Ramos (cell line): Measurements from ENCODE around the gene DHRS11.

Source experiments
- in situ Hi-C: fragments of 300-500 bp; cut with MboI; formaldehyde crosslinking; loops from one replicate; pipeline ENCODE4 v1.14.3; 2022; ENCODE audit warnings: low sequenced_read_pairs; ENCODE audit not compliant: unreplicated experiment

The DHRS11 gene

DNA sequence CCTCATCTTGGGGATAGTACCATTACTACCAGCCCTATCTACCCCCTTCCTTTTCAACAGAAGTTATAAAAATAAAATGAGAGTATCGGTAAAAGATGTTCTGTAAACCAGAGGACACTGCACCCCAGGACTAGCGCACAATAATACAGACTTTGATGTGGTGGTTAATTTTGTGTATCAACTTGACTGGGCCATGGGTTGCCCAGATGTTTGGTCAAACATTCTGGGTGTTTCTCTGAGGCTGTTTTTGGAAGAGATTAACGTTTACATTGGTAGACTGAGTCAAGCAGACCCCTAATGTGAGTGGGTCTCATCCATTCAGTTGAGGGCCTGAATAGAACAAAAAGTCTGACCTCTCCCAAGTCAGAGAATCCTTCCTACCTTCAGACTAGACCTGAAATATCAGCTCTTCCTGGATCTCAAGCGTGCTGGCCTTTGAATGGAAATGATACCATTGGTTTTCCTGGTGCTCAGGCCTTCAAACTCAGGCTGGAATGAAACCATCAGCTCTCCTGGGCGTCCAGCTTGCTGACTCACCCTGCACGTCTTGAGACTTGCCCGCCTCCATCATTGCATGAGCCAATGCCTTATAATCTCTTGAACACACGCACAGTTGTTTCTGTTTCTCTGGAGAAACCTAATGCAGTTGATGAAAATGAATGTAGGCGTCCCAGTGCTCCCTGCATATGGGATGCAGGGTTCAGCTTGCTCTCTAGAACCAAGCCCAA, 19.8 kb downstream of the DHRS11 start:
- in situ Hi-C loops, result loop anchor here (25.0 kb wide), 1 partner anchor 776 kb away; the partner anchor contains the start of gene C17orf78

- in situ Hi-C loops, result loop anchor here (25.0 kb wide), 1 partner anchor 775 kb away; the partner anchor contains the start of gene C17orf78
These were observed 20.6 kb downstream of the DHRS11 start for GRCh38 chr17:36612323-36612722.

DNA sequence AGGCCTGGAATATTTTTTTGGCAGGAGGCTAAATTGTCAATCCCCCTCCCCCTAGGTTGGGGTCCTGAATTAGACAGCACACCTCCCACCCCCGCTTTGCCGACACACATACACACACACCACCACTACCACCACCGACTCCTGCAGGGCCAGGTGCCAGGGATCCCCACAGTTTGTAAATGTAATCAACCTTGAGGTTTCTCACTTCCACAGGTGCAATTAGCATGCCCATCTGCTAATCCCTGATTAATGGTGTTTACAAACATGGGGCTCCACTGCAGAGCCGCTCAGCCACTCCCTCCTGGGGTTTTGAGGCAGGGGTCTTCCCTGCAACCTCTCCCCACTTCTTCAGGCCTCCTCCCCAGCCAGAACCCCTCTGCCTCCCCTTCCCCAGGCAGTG, 21.5 kb downstream of the DHRS11 start:
- in situ Hi-C loops, result loop anchor here (25.0 kb wide), 1 partner anchor 774 kb away; the partner anchor contains the start of gene C17orf78

DNA sequence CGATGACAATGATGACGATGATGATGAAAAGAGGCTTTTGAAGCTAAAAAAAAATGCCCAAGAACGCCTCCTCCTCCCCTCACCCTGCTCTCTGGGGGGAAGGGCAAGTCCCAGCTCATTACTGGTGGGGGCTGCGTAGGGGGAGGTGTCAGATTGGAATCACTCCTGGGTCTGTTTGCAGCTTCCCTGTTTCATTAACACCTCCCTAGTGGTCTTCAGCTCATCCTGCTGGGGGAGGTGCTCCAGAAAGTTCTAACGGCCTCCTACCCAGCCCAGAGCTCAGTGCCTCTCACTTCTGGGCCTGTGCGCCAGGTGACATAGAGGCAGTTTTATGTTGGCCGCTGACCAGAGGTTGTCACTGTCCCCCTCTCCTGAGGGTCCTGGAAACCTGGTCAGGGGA, 22.4 kb downstream of the DHRS11 start:
- in situ Hi-C loops, result loop anchor here (25.0 kb wide), 1 partner anchor 773 kb away; the partner anchor contains the start of gene C17orf78

- in situ Hi-C loops, result loop anchor here (25.0 kb wide), 1 partner anchor 772 kb away; the partner anchor contains the start of gene C17orf78
These were observed 23.3 kb downstream of the DHRS11 start for GRCh38 chr17:36614933-36615332.

DNA sequence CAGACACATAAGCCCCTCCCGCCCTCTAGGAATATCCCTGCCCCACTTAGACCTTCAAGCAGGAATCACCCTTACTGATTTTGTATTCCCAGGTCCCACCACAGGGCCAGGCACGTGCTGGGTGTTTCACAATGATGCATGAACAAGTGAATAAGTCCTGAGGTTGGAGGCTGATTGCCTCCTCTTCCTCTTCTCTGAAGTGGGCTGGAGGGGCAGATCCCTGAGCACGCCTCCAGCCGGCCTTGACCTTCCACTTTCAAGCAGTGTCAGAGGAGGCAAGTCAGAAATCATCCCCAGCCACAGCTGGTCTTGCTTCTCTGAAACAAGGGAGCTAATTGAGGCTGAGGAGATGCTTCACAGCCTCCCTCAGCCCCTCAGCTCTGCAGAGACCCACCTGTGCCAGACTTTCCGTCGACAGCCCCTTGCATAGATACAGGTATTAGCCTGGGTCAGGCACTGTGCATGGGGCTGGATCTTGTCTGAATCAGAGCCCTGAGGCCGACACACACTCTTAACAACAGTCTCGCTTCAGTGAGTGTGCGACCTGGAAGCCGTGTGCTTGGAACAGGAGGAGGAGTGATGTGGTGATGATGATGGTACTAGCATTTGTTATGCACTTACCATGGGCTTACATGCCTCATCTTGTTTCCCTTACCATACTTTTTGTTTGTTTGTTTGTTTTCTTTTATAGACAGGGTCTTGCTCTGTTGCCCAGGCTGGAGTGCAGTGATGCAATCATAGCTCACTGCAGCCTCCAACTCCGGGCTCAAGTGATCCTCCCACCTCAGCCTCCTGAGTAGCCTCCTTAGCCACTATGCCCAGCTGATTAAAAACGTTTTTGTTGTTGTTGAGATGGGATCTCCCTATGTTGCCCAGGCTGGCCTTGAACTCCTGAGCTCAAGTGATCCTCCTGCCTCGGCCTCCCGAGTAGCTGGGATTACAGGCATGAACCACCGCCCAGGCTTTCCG, 24.7 kb downstream of the DHRS11 start:
- in situ Hi-C loops, result loop anchor here (25.0 kb wide), 1 partner anchor 771 kb away; the partner anchor contains the start of gene C17orf78

DNA sequence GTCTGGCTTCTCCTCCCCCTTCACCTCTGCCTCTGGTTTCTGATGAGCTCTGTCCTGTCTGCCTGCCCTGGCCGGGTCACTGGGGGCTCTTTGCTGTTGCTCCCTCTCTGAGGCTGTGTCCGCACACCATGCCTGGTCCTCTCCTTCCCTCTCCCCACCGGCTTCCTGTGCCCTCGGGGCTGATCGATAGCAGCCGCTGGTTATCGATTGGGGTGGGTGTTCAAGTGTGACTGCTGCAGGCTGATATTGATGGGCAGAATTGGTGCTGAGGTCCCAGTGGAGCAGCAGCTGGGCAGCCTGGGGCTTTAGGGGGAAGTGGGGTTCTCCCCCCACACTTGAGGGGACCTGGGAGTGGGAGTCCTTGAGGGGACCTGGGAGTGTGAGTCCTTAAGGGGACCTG, 26.1 kb downstream of the DHRS11 start:
- in situ Hi-C loops, result loop anchor here (25.0 kb wide), 1 partner anchor 770 kb away; the partner anchor contains the start of gene C17orf78

GRCh38 chr17:36623281-36623680, 31.6 kb downstream of the DHRS11 start:
- in situ Hi-C loops, result loop anchor here (25.0 kb wide), 1 partner anchor 764 kb away; the partner anchor contains the start of gene C17orf78

DNA sequence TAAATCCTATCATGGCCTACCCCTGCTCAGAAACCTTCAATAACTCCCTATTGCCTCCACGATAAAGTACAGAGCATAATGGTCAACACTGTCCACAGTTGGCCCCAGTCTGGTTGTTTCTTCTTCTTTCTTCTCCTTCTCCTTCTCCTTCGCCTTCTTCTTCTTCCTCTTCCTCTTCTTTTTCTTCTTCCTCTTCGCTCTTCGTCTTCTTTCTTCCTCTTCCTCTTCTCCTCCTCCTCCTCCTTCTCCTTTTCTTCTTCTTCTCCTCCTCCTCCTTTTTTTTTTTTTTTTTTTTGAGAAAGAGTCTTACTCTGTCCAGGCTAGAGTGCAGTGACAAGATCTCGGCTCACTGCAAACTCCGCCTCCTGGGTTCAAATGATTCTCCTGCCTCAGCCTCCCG, 33.5 kb downstream of the DHRS11 start:
- in situ Hi-C loops, result loop anchor here (5.0 kb wide), 1 partner anchor 422 kb away; no protein-coding TSS in a partner anchor

- in situ Hi-C loops, result loop anchor here (5.0 kb wide), 1 partner anchor 420 kb away; no protein-coding TSS in a partner anchor
These were observed 35.4 kb downstream of the DHRS11 start for GRCh38 chr17:36627101-36627500.

- in situ Hi-C loops, result loop anchor here (5.0 kb wide), 1 partner anchor 419 kb away; no protein-coding TSS in a partner anchor
These were observed 36.9 kb downstream of the DHRS11 start for GRCh38 chr17:36628576-36628975.

DNA sequence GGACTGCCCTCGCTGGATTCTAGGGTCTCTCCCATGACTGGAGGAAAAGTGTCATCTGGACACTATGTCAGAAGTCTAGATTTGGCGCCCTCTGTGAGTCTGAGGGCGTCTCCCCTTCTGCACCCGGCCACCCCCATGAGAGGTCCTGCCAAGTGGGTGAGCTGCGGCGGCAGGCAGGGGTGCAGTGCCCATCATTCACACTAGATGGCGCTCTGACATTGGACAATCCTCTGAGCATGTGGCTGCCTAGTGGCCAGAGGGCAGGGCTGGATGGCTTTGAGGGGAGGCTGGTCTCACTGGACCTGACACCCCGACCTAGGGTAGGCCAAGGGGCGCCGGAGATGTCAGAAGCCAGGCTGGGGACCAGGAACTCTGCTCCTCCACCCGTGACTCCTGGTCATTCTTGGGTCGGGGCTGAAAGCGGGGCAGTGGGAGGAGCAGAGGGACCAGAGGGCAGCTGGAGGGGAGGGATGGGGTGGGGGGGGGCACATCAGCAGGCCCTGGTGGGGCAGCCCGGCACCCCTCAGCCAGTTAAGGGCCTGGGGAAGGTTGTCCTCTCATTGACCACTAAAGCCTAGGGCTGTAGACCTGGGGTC, 37.7 kb downstream of the DHRS11 start:
- in situ Hi-C loops, result loop anchor here (5.0 kb wide), 1 partner anchor 418 kb away; no protein-coding TSS in a partner anchor

DNA sequence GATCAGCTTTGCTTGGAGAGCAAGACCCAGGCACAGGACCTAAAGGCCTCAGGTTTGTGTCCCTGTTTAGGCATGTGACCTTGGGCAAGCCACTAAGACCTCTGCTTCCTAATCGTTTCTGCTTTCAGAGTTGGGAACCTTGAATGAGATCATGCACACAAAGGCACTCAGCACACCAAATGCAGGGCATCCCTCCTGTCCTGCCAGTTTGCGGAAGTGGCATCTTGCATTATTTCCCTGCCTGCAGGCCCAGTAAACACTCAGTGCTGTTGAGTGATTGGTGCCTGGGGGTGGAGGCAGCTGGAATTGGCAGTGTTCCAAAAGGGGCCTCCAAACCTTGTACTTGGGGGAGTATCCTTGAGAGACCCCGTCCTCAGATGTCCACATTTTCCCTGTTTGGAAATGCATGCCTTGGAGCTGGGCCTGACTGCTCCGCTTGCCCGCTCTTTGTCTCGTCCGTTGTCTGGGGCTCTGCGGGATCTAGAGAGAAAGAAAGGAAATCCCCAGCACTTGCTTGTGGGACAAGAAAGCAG, 38.4 kb downstream of the DHRS11 start:
- in situ Hi-C loops, result loop anchor here (5.0 kb wide), 1 partner anchor 417 kb away; no protein-coding TSS in a partner anchor

DNA sequence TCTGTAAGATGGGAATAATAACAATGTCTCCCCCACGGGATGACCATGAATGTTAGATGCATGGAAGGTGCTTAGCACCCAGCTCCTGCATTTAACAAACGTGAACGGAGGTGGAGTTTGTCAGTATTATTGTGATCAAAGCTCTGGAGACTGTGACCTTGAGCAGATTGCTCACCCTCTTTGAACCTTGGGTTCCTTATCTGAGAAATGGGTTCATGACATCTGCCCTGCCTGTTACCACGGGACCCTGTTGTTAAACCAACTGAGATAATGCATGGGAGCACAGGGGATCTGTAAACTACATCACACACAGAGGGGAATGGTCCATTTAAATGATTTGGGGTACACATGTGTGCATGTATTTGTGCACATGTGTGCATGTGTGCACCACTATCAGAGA, 39.3 kb downstream of the DHRS11 start:
- in situ Hi-C loops, result no loop called here

DNA sequence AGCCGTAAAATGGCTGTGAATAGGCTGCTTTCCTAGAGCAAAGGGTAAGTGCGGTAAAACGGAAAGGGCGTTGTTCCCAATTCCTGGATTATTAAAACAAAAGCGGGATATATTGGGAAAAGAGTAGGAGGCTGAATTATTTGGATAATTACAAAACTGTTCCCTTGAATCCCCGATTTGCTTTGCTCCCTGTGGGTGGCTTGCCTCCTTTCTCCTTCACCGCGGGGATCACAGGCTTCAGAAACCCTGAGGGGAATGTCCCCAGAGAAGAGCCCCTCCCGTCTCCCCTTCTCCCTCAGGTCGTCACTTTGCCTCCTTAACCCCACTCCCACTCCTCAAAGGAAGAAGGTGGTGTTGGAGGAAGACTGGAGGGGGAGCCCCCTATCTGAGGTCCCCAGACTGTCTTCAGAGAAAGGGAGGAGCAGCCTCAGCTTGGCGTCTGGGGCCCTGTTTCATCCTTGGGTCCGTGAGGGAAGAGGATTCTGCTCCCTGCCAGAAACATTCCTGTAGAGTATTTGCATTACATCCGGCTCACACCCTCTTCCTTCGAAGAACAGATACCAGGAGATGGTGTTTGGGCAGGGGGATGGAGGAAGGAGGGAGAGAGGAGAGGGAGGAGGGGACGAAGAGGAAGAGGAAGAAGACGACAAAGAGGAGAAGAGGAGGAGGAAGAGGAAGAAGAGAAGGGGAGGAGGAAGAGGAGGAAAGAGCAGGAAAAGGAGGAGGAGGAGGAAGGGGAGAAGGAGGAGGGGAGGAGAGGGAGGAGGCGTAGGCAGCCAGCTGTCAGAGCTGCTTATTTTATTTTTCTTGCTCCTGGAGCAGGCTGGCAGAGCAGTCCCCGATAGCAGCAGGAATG, 41.5 kb downstream of the DHRS11 start:
- in situ Hi-C loops, result no loop called here

DNA sequence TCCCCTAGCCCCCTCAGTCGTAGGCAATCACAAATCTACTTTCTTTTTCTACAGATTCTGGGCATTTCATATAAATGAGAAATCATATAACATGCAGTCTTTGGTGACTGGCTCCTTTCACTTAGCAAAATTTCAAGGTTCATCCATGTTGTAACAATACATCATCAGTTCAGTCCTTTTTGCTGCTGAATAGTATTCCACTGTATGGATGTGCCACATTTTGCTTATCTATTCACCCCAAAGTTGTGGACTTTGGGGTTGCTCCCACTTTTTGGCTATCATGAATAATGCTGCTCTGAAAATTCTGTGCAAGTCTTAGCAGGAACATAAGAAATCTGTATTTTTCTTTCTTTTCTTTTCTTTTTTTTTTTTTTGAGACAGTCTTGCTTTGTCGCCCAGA, 48.7 kb downstream of the DHRS11 start:
- in situ Hi-C loops, result no loop called here

DNA sequence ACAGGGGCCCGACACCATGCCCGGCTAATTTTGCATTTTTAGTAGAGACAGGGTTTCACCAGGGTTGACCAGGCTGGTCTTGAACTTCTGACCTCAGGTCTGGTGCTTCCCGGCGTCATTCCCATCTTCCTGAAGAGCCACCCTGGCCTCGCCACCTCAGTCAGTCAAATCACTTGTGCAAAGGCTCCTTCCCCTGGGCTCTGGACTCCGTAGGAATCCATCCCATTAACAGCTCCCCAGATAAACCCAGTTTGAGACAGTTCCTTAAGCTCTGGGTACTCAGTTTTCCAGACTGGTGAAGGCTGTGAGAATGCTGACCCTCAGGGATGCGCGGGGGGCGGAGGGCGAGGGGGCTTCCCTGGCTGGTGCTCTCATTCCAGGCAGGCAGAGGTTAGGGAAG, 49.2 kb downstream of the DHRS11 start:
- in situ Hi-C loops, result no loop called here

- in situ Hi-C loops, result no loop called here
These were observed 49.7 kb downstream of the DHRS11 start for GRCh38 chr17:36641331-36641876.
